GM23338 (cell line): ENCODE measurements around the gene PLPP7. TPM values are rescaled to one million over a fixed set of nuclear protein-coding genes. Genes with fewer than 3 reads are reported as not detected.
A peak's percentile ranks its signal among the peaks of the same experiment; 100 is the strongest.

Experiments
- ATAC-seq: fragments of 200-7000 bp; cut with Tn5 transposase; 3 replicates; pipeline ENCODE4 v1.9.1; 2020
- DNase-seq: peaks from one replicate; pipeline ENCODE4 v3.0.0-alpha.2; 2015; ENCODE audit warnings: low spot score
- H2AFZ ChIP-seq: fragments of 200-600 bp; sonication (generic); 2 replicates; pipeline ENCODE4 v1.8.0; 2016; ENCODE audit warnings: antibody characterized with exemption, mild to moderate bottlenecking, moderate library complexity
- H3F3A ChIP-seq: fragments of 200-600 bp; sonication (generic); replicated peaks from 2 replicates; pipeline ENCODE4 v1.8.0; 2017; ENCODE audit warnings: antibody characterized with exemption, mixed run types, low read depth
- H3K27ac ChIP-seq: fragments of 200-600 bp; sonication (generic); 2 replicates; pipeline ENCODE4 v1.6.1; 2016; ENCODE audit warnings: low read depth
- H3K27me3 ChIP-seq: fragments of 200-600 bp; sonication (generic); 2 replicates; pipeline ENCODE4 v1.8.0; 2016; ENCODE audit warnings: mild to moderate bottlenecking, mixed run types, moderate library complexity; ENCODE audit not compliant: insufficient read depth
- H3K36me3 ChIP-seq: fragments of 200-600 bp; sonication (generic); 2 replicates; pipeline ENCODE4 v1.8.0; 2016; ENCODE audit warnings: mild to moderate bottlenecking; ENCODE audit not compliant: insufficient read depth
- H3K4me1 ChIP-seq: fragments of 200-600 bp; sonication (generic); 2 replicates; pipeline ENCODE4 v1.8.0; 2016; ENCODE audit warnings: mild to moderate bottlenecking, moderate library complexity; ENCODE audit not compliant: insufficient read depth
- H3K4me2 ChIP-seq: fragments of 200-600 bp; sonication (generic); 2 replicates; pipeline ENCODE4 v1.7.1; 2017; ENCODE audit warnings: mixed run types
- H3K4me3 ChIP-seq: fragments of 200-600 bp; sonication (generic); 2 replicates; pipeline ENCODE4 v1.6.1; 2016; ENCODE audit warnings: mixed run types
- H3K79me2 ChIP-seq: fragments of 200-600 bp; sonication (generic); replicated peaks from 2 replicates; pipeline ENCODE4 v1.8.0; 2017; ENCODE audit warnings: mild to moderate bottlenecking; ENCODE audit not compliant: insufficient read depth
- H3K9me2 ChIP-seq: fragments of 200-600 bp; sonication (generic); 2 replicates; pipeline ENCODE4 v1.8.0; 2017; ENCODE audit not compliant: insufficient read depth
- H4K20me1 ChIP-seq: fragments of 200-600 bp; sonication (generic); replicated peaks from 2 replicates; pipeline ENCODE4 v1.8.0; 2017; ENCODE audit warnings: mild to moderate bottlenecking; ENCODE audit not compliant: insufficient read depth
- H3K27ac Mint-ChIP-seq: 2 replicates; pipeline ENCODE4 v1.8.0; 2020; ENCODE audit warnings: inconsistent platforms, mild to moderate bottlenecking, moderate library complexity, mixed read lengths
- H3K27me3 Mint-ChIP-seq: 3 replicates; pipeline ENCODE4 v1.8.0; 2022; ENCODE audit warnings: low read depth, mild to moderate bottlenecking, moderate library complexity, mixed read lengths, inconsistent platforms; ENCODE audit not compliant: insufficient read depth, poor library complexity
- H3K36me3 Mint-ChIP-seq: 3 replicates; pipeline ENCODE4 v1.8.0; 2021; ENCODE audit warnings: low read depth, mild to moderate bottlenecking, inconsistent platforms, moderate library complexity, mixed read lengths
- H3K4me1 Mint-ChIP-seq: 3 replicates; pipeline ENCODE4 v1.8.0; 2020; ENCODE audit warnings: mild to moderate bottlenecking, inconsistent platforms, mixed read lengths
- H3K4me3 Mint-ChIP-seq: 3 replicates; pipeline ENCODE4 v1.8.0; 2021; ENCODE audit warnings: moderate library complexity, mild to moderate bottlenecking, inconsistent platforms, mixed read lengths
- H3K9me3 Mint-ChIP-seq: 3 replicates; pipeline ENCODE4 v1.8.0; 2020; ENCODE audit warnings: moderate library complexity, mild to moderate bottlenecking, inconsistent platforms, mixed read lengths
- CREB1 ChIP-seq: fragments of 250-450 bp; sonication (Bioruptor Pico); IDR thresholded peaks from 2 replicates; pipeline ENCODE4 v1.5.0; 2020; ENCODE audit warnings: low read depth, mild to moderate bottlenecking, moderate library complexity
- EZH2 ChIP-seq: fragments of 200-600 bp; sonication (generic); IDR thresholded peaks from one replicate; pipeline ENCODE4 v1.8.0; 2017; ENCODE audit warnings: antibody characterized with exemption, mild to moderate bottlenecking, low read depth; ENCODE audit not compliant: unreplicated experiment
- EZH2phosphoT487 ChIP-seq: fragments of 200-600 bp; sonication (generic); IDR thresholded peaks from one replicate; pipeline ENCODE4 v1.8.1; 2018; ENCODE audit warnings: antibody characterized with exemption; ENCODE audit not compliant: unreplicated experiment
- JUNB ChIP-seq: IDR thresholded peaks from one replicate; pipeline ENCODE4 v1.6.1; 2016; ENCODE audit warnings: antibody characterized with exemption; ENCODE audit not compliant: unreplicated experiment
- NANOG ChIP-seq: IDR thresholded peaks from 2 replicates; pipeline ENCODE4 v1.6.1; 2016; ENCODE audit warnings: antibody characterized with exemption, borderline replicate concordance
- POLR2AphosphoS5 ChIP-seq: IDR thresholded peaks from 2 replicates; pipeline ENCODE4 v1.6.1; 2016; ENCODE audit warnings: antibody characterized with exemption, low read depth
- STAT1 ChIP-seq: IDR thresholded peaks from one replicate; pipeline ENCODE4 v1.6.1; 2016; ENCODE audit warnings: antibody characterized with exemption; ENCODE audit not compliant: unreplicated experiment
- ZNF114 ChIP-seq: fragments of 250-450 bp; sonication (Bioruptor Pico); IDR thresholded peaks from 2 replicates; pipeline ENCODE4 v1.5.0; 2020; ENCODE audit warnings: mild to moderate bottlenecking, moderate library complexity
- ZNF331 ChIP-seq: fragments of 250-450 bp; sonication (Bioruptor Pico); IDR thresholded peaks from 2 replicates; pipeline ENCODE4 v1.5.0; 2020; ENCODE audit warnings: low read depth, mild to moderate bottlenecking, moderate library complexity
- polyA plus RNA-seq: library from polyadenylated mRNA; unstranded; fragments of >200 nt; fragmentation: Nextera tagmentation; extraction: Ambion mirVana; gene quantifications from 2 replicates; pipeline ENCODE4 v1.2.1, GENCODE V29; 2016
- total RNA-seq: library from RNA; depleted of rRNA; stranded (reverse); fragments of >200 nt; shearing (Covaris generic); gene quantifications from 2 replicates; pipeline ENCODE4 v1.2.3, GENCODE V29; 2014
- TF ChIP-seq, protein P1 (sequence below): IDR thresholded peaks from 2 replicates; pipeline ENCODE4 v1.6.1; 2016; ENCODE audit warnings: antibody characterized with exemption
- TF ChIP-seq, protein P2 (sequence below), 2 experiments: fragments of 200-600 bp in 1 of 2; sonication (generic) in 1 of 2; conservative IDR thresholded peaks; 2 replicates each; pipeline versions ENCODE4 v1.5.1 to v1.6.1; 2016 to 2017; ENCODE audit warnings: antibody characterized with exemption in 2 of 2, low read depth in 2 of 2, mild to moderate bottlenecking in 2 of 2, moderate library complexity in 1 of 2
- TF ChIP-seq, protein P3 (sequence below): fragments of 250-450 bp; sonication (Bioruptor Pico); IDR thresholded peaks from 2 replicates; pipeline ENCODE4 v1.5.0; 2020; ENCODE audit warnings: mild to moderate bottlenecking, moderate library complexity
- TF ChIP-seq, protein P4 (sequence below): IDR thresholded peaks from one replicate; pipeline ENCODE4 v1.6.1; 2018; ENCODE audit warnings: antibody characterized with exemption; ENCODE audit not compliant: unreplicated experiment

The PLPP7 gene
- total and polyA plus RNA-seq, 2 experiments from 2014 or later: 1.6 to 2.4 TPM

DNA sequence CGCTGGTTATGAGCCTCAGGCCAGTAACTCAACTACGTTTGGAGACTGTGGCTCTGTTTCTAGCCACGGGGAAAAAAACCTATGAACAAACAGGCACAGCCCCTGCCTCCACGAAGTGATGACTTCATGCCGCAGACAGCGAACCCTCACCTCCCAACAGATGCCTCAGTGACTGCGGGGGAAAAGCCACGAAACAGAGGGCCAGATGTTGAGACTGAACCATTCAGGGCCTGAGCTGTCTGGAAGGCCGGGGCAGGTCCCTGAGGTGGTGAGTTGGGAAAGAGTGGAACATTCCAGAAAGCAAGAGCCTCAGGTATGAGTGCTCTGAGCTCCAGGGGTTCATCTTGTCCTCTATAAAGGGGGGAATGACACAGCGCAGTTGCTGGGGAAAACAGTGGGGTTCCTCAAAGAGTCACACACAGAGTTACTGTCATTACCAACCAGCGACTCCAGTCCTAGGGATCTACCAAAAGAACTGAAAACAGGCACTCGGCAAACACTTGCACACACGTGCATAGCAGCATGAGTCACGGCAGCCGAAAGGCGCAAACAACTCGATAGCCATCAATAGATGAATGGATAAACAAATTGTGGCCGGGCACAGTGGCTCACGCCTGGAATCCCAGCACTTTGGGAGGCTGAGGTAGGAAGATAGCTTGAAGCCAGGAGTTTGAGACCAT lies 15.3 kb downstream of the PLPP7 start:
- H2AFZ ChIP-seq: no peak overlapping the region

More for the DNA sequence above, 15.3 kb downstream of the PLPP7 start:
- Histone ChIP-seq H3F3A (no peaks in the 10 kb centered on the region), H3K36me3 (no peaks in the 10 kb centered on the region), H3K4me3 (no peak overlapping the region), H4K20me1 (no peaks in the 10 kb centered on the region), H3K4me1 (no peaks in the 10 kb centered on the region), H3K27me3 (no peaks in the 10 kb centered on the region), H3K79me2 (no peaks in the 10 kb centered on the region), H3K4me2 (no peak overlapping the region), H3K27ac (no peak overlapping the region), H3K9me2 (no peaks in the 10 kb centered on the region)
- DNase-seq (no peak), ATAC-seq (peak; percentile 12; the same call in 1 of the 3 replicates)
- Mint-ChIP-seq H3K4me3 (no peak overlapping the region), H3K36me3 (no peaks in the 10 kb centered on the region), H3K4me1 (peaks cover 6% of the 10 kb centered on the region; the same call in 1 of the 3 replicates), H3K27ac (peak overlapping the region; percentile 20; the same call in 1 of the 2 replicates), H3K9me3 (no peaks in the 10 kb centered on the region), H3K27me3 (peaks cover 13% of the 10 kb centered on the region)
- no peak for TF ChIP-seq ZNF114 (CRISPR knock-in tag)
- no peak for TF ChIP-seq EZH2
- TF ChIP-seq, protein P1, sequence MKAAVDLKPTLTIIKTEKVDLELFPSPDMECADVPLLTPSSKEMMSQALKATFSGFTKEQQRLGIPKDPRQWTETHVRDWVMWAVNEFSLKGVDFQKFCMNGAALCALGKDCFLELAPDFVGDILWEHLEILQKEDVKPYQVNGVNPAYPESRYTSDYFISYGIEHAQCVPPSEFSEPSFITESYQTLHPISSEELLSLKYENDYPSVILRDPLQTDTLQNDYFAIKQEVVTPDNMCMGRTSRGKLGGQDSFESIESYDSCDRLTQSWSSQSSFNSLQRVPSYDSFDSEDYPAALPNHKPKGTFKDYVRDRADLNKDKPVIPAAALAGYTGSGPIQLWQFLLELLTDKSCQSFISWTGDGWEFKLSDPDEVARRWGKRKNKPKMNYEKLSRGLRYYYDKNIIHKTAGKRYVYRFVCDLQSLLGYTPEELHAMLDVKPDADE: no peak
- no peak for TF ChIP-seq NANOG
- TF ChIP-seq, protein P2, sequence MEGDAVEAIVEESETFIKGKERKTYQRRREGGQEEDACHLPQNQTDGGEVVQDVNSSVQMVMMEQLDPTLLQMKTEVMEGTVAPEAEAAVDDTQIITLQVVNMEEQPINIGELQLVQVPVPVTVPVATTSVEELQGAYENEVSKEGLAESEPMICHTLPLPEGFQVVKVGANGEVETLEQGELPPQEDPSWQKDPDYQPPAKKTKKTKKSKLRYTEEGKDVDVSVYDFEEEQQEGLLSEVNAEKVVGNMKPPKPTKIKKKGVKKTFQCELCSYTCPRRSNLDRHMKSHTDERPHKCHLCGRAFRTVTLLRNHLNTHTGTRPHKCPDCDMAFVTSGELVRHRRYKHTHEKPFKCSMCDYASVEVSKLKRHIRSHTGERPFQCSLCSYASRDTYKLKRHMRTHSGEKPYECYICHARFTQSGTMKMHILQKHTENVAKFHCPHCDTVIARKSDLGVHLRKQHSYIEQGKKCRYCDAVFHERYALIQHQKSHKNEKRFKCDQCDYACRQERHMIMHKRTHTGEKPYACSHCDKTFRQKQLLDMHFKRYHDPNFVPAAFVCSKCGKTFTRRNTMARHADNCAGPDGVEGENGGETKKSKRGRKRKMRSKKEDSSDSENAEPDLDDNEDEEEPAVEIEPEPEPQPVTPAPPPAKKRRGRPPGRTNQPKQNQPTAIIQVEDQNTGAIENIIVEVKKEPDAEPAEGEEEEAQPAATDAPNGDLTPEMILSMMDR (conservative IDR thresholded peaks at IDR 0.05; ENCODE audit: low read depth in 2 of 2): no peak
- TF ChIP-seq STAT1: no peak
- TF ChIP-seq CREB1 (CRISPR knock-in tag): no peak
- no peak for TF ChIP-seq POLR2AphosphoS5
- TF ChIP-seq EZH2phosphoT487: no peak
- no peak for TF ChIP-seq ZNF331 (CRISPR knock-in tag)
- no peak for TF ChIP-seq JUNB
- TF ChIP-seq, protein P3, sequence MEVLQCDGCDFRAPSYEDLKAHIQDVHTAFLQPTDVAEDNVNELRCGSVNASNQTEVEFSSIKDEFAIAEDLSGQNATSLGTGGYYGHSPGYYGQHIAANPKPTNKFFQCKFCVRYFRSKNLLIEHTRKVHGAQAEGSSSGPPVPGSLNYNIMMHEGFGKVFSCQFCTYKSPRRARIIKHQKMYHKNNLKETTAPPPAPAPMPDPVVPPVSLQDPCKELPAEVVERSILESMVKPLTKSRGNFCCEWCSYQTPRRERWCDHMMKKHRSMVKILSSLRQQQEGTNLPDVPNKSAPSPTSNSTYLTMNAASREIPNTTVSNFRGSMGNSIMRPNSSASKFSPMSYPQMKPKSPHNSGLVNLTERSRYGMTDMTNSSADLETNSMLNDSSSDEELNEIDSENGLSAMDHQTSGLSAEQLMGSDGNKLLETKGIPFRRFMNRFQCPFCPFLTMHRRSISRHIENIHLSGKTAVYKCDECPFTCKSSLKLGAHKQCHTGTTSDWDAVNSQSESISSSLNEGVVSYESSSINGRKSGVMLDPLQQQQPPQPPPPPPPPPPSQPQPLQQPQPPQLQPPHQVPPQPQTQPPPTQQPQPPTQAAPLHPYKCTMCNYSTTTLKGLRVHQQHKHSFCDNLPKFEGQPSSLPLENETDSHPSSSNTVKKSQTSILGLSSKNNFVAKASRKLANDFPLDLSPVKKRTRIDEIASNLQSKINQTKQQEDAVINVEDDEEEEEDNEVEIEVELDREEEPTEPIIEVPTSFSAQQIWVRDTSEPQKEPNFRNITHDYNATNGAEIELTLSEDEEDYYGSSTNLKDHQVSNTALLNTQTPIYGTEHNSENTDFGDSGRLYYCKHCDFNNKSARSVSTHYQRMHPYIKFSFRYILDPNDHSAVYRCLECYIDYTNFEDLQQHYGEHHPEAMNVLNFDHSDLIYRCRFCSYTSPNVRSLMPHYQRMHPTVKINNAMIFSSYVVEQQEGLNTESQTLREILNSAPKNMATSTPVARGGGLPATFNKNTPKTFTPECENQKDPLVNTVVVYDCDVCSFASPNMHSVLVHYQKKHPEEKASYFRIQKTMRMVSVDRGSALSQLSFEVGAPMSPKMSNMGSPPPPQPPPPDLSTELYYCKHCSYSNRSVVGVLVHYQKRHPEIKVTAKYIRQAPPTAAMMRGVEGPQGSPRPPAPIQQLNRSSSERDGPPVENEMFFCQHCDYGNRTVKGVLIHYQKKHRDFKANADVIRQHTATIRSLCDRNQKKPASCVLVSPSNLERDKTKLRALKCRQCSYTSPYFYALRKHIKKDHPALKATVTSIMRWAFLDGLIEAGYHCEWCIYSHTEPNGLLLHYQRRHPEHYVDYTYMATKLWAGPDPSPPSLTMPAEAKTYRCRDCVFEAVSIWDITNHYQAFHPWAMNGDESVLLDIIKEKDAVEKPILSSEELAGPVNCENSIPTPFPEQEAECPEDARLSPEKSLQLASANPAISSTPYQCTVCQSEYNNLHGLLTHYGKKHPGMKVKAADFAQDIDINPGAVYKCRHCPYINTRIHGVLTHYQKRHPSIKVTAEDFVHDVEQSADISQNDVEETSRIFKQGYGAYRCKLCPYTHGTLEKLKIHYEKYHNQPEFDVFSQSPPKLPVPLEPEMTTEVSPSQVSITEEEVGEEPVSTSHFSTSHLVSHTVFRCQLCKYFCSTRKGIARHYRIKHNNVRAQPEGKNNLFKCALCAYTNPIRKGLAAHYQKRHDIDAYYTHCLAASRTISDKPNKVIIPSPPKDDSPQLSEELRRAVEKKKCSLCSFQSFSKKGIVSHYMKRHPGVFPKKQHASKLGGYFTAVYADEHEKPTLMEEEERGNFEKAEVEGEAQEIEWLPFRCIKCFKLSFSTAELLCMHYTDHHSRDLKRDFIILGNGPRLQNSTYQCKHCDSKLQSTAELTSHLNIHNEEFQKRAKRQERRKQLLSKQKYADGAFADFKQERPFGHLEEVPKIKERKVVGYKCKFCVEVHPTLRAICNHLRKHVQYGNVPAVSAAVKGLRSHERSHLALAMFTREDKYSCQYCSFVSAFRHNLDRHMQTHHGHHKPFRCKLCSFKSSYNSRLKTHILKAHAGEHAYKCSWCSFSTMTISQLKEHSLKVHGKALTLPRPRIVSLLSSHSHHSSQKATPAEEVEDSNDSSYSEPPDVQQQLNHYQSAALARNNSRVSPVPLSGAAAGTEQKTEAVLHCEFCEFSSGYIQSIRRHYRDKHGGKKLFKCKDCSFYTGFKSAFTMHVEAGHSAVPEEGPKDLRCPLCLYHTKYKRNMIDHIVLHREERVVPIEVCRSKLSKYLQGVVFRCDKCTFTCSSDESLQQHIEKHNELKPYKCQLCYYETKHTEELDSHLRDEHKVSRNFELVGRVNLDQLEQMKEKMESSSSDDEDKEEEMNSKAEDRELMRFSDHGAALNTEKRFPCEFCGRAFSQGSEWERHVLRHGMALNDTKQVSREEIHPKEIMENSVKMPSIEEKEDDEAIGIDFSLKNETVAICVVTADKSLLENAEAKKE (CRISPR knock-in tag): no peak
- TF ChIP-seq, protein P4, sequence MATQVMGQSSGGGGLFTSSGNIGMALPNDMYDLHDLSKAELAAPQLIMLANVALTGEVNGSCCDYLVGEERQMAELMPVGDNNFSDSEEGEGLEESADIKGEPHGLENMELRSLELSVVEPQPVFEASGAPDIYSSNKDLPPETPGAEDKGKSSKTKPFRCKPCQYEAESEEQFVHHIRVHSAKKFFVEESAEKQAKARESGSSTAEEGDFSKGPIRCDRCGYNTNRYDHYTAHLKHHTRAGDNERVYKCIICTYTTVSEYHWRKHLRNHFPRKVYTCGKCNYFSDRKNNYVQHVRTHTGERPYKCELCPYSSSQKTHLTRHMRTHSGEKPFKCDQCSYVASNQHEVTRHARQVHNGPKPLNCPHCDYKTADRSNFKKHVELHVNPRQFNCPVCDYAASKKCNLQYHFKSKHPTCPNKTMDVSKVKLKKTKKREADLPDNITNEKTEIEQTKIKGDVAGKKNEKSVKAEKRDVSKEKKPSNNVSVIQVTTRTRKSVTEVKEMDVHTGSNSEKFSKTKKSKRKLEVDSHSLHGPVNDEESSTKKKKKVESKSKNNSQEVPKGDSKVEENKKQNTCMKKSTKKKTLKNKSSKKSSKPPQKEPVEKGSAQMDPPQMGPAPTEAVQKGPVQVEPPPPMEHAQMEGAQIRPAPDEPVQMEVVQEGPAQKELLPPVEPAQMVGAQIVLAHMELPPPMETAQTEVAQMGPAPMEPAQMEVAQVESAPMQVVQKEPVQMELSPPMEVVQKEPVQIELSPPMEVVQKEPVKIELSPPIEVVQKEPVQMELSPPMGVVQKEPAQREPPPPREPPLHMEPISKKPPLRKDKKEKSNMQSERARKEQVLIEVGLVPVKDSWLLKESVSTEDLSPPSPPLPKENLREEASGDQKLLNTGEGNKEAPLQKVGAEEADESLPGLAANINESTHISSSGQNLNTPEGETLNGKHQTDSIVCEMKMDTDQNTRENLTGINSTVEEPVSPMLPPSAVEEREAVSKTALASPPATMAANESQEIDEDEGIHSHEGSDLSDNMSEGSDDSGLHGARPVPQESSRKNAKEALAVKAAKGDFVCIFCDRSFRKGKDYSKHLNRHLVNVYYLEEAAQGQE: no peak
